SU-DHL-6 (cell line): ENCODE results near the gene DLX6.

Experiments used
- H2AFZ ChIP-seq: fragments of 200-600 bp; sonication (generic); 2 replicates; pipeline ENCODE4 v1.6.1; 2014; ENCODE audit warnings: low read depth, mild to moderate bottlenecking, moderate library complexity, mixed read lengths, antibody characterized with exemption, low read length; ENCODE audit not compliant: severe bottlenecking
- H3F3A ChIP-seq: fragments of 200-600 bp; shearing (Covaris generic); 2 replicates; pipeline ENCODE4 v1.6.0; 2016; ENCODE audit warnings: antibody characterized with exemption, mild to moderate bottlenecking; ENCODE audit not compliant: insufficient read depth
- H3K27ac ChIP-seq: fragments of 200-600 bp; sonication (generic); 2 replicates; pipeline ENCODE4 v1.5.1; 2016; ENCODE audit warnings: low read depth, mild to moderate bottlenecking, low read length, moderate library complexity, mixed read lengths
- H3K27me3 ChIP-seq: fragments of 200-600 bp; sonication (generic), shearing (Covaris generic); 2 replicates; pipeline ENCODE4 v1.6.0; 2014; ENCODE audit warnings: mild to moderate bottlenecking, low read length
- H3K36me3 ChIP-seq: fragments of 200-600 bp; sonication (generic); 2 replicates; pipeline ENCODE4 v1.6.1; 2014; ENCODE audit warnings: mild to moderate bottlenecking, low read length, mixed read lengths
- H3K4me2 ChIP-seq: fragments of 300-600, 200-600 bp; shearing (Covaris generic), sonication (generic); 2 replicates; pipeline ENCODE4 v1.6.0; 2014; ENCODE audit warnings: low read length, low read depth, mild to moderate bottlenecking; ENCODE audit not compliant: poor library complexity, severe bottlenecking
- H3K4me3 ChIP-seq: fragments of 200-600 bp; sonication (generic); 2 replicates; pipeline ENCODE4 v1.5.1; 2014; ENCODE audit warnings: antibody characterized with exemption, low read length, mild to moderate bottlenecking, mixed read lengths; ENCODE audit not compliant: insufficient read depth, poor library complexity, severe bottlenecking
- H3K79me2 ChIP-seq: fragments of 200-600 bp; sonication (generic); 2 replicates; pipeline ENCODE4 v1.6.1; 2014; ENCODE audit warnings: mild to moderate bottlenecking, low read length, moderate library complexity; ENCODE audit not compliant: insufficient read depth
- H3K9ac ChIP-seq: fragments of 200-600 bp; sonication (generic); 2 replicates; pipeline ENCODE4 v1.7.0; 2014; ENCODE audit warnings: mild to moderate bottlenecking, low read length
- H3K9me2 ChIP-seq: fragments of 200-600 bp; sonication (generic); replicated peaks from 2 replicates; pipeline ENCODE4 v1.6.1; 2014; ENCODE audit warnings: low read length; ENCODE audit not compliant: insufficient read depth
- H3K9me3 ChIP-seq: fragments of 200-600 bp; sonication (generic); 2 replicates; pipeline ENCODE4 v1.6.1; 2014; ENCODE audit warnings: low read length, mixed read lengths; ENCODE audit not compliant: insufficient read depth
- H4K20me1 ChIP-seq: fragments of 200-600 bp; sonication (generic); 2 replicates; pipeline ENCODE4 v1.6.1; 2014; ENCODE audit warnings: low read depth, mild to moderate bottlenecking, antibody characterized with exemption, low read length, moderate library complexity, mixed read lengths
- EZH2phosphoT487 ChIP-seq: fragments of 200-600 bp; sonication (generic), shearing (Covaris generic); conservative IDR thresholded peaks from 2 replicates; pipeline ENCODE4 v1.6.1; 2018; ENCODE audit warnings: mild to moderate bottlenecking, antibody characterized with exemption, low read length, moderate library complexity, mixed read lengths
- TF ChIP-seq, protein P1 (sequence below): fragments of 200-600 bp; sonication (generic); IDR thresholded peaks from one replicate; pipeline ENCODE4 v1.5.1; 2017; ENCODE audit warnings: antibody characterized with exemption, mild to moderate bottlenecking, low read length, moderate library complexity; ENCODE audit not compliant: insufficient read depth, poor library complexity, severe bottlenecking

Gene DLX6

GRCh38 chr7:97011104-97011503, 5.8 kb downstream of the DLX6 start:
- no peaks in the 10 kb centered on the region for H3K36me3 ChIP-seq
- H3K27ac ChIP-seq = no peak overlapping the region
- H4K20me1 ChIP-seq = no peaks in the 10 kb centered on the region
- H3K27me3 ChIP-seq = no peaks in the 10 kb centered on the region
- H3K9ac ChIP-seq = no peak overlapping the region
- H3K4me3 ChIP-seq = no peak overlapping the region
- TF ChIP-seq, protein P1, sequence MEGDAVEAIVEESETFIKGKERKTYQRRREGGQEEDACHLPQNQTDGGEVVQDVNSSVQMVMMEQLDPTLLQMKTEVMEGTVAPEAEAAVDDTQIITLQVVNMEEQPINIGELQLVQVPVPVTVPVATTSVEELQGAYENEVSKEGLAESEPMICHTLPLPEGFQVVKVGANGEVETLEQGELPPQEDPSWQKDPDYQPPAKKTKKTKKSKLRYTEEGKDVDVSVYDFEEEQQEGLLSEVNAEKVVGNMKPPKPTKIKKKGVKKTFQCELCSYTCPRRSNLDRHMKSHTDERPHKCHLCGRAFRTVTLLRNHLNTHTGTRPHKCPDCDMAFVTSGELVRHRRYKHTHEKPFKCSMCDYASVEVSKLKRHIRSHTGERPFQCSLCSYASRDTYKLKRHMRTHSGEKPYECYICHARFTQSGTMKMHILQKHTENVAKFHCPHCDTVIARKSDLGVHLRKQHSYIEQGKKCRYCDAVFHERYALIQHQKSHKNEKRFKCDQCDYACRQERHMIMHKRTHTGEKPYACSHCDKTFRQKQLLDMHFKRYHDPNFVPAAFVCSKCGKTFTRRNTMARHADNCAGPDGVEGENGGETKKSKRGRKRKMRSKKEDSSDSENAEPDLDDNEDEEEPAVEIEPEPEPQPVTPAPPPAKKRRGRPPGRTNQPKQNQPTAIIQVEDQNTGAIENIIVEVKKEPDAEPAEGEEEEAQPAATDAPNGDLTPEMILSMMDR = no peak
- no peak for TF ChIP-seq EZH2phosphoT487
- no peaks in the 10 kb centered on the region for H3F3A ChIP-seq
- H3K9me2 ChIP-seq = no peaks in the 10 kb centered on the region
- no peaks in the 10 kb centered on the region for H3K9me3 ChIP-seq
- no peak overlapping the region for H3K4me2 ChIP-seq
- no peaks in the 10 kb centered on the region for H3K79me2 ChIP-seq
- H2AFZ ChIP-seq = no peak overlapping the region

DNA sequence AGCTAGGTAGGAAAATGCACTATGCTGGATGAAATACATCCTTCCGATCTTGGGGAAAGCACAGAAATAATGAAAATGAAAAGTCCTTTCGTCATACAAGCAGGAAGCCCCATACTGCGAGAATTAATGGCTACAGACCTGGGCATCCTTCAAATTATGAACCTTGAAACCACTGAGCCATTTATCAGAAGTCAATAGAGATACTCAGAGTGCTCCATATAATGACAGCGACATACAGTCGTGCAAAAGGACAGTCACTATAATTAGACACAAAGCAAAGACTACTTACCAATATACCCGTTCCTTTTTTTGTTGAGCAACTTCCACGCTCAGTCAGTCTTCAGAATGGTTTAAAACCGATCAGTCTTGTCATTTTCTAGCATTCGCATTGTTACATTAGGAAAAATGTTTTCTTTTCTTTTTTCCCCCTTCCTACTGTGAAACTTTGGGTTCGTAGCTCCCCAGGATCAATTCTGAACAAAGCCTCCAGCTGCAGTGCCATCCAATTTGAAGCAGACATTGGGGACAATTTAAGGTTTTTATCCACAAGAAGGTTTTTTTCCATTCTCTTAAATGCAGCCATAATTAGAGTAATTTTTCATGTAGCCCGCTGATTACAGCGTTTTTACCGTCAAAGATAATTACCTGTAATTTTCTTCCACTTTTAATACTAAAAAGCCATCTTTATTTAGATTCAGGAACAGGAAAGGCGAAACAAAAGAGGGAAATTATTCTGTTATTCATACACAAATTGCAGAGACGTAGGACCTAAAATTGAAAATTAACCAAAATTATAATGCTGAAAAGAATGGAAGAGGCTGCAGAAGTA, 6.4 kb downstream of the DLX6 start:
- Histone ChIP-seq H3K4me3 (no peak overlapping the region), H3F3A (no peaks in the 10 kb centered on the region), H3K4me2 (no peak overlapping the region), H3K27me3 (no peaks in the 10 kb centered on the region), H3K27ac (no peak overlapping the region), H2AFZ (no peak overlapping the region), H3K9me2 (no peaks in the 10 kb centered on the region), H3K36me3 (no peaks in the 10 kb centered on the region), H3K9ac (no peak overlapping the region), H3K9me3 (no peaks in the 10 kb centered on the region), H3K79me2 (no peaks in the 10 kb centered on the region), H4K20me1 (no peaks in the 10 kb centered on the region)
- TF ChIP-seq, protein P1 = no peak
- TF ChIP-seq EZH2phosphoT487 = no peak

DNA sequence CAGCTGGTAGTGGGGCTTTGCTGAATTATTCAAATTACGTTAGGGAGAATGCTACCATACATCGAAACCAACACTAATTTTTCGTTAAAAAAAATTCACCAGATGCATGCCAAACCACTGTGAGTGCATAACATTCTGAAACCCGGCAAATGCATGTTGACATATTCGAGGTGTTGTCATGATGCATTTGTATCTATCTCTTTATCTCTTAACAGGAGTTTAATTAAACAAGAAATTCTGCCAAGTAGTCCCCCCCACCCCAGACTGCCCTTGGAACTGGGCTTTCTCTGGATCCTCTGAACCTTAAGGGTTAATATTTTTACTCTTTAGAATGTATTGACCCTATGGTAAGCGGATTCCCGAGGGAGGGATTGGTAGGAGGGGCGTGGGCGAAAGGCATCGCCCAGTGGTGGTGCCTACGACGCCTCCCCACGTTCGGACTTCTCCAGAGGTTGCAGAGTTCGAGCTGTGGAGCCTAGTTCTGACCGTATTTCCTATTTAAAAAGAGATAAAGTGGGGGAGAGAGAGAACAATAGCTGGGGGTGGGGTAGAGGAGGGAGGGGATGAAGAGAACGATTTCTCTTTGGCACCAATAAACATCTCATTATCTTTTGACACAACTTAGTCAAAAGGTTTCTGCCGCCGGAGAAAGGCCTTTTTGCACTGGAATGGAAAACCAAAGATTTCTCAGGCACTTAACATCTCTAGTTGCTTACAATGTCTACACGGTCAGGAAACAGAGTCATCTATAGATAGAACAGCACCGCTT, 7.2 kb downstream of the DLX6 start:
- Histone ChIP-seq H3K4me2 (no peak overlapping the region), H3K27ac (no peak overlapping the region)
- TF ChIP-seq, protein P1 = no peak
- no peak for TF ChIP-seq EZH2phosphoT487

More for the DNA sequence above, 7.2 kb downstream of the DLX6 start:
- Histone ChIP-seq H3K9me3 (no peaks in the 10 kb centered on the region), H3K4me3 (no peak overlapping the region), H3K9me2 (no peaks in the 10 kb centered on the region), H4K20me1 (no peaks in the 10 kb centered on the region), H3F3A (no peaks in the 10 kb centered on the region), H2AFZ (no peak overlapping the region), H3K79me2 (no peaks in the 10 kb centered on the region), H3K27me3 (no peaks in the 10 kb centered on the region), H3K36me3 (no peaks in the 10 kb centered on the region), H3K9ac (no peak overlapping the region)
